RPMI7951 (cell line): ENCODE results near the gene IKZF1. TPM values are rescaled to one million over a fixed set of nuclear protein-coding genes. Genes with fewer than 3 reads are reported as not detected.

Source experiments
- DNase-seq: peaks from one replicate; pipeline ENCODE4 v3.0.0-alpha.2; 2012; ENCODE audit warnings: low read depth
- total RNA-seq: library from RNA; depleted of rRNA; stranded (reverse); fragments of >200 nt; shearing (Covaris generic); gene quantifications from 2 replicates; pipeline ENCODE4 v1.2.3, GENCODE V29; 2014

Gene IKZF1
- total RNA-seq, 1 experiment from 2014 or later: not detected

GRCh38 chr7:50283731-50284130 lies 20.8 kb upstream of the IKZF1 start:
- DNase-seq: no peak

- DNase-seq: no peak
Observed at GRCh38 chr7:50284296-50284695, 20.2 kb upstream of the IKZF1 start.

GRCh38 chr7:50285269-50285668 lies 19.2 kb upstream of the IKZF1 start:
- no peak for DNase-seq

GRCh38 chr7:50287129-50287528 lies 17.4 kb upstream of the IKZF1 start:
- no peak for DNase-seq

GRCh38 chr7:50292165-50292757 lies 12.3 kb upstream of the IKZF1 start:
- DNase-seq: no peak

GRCh38 chr7:50292763-50293162 lies 11.8 kb upstream of the IKZF1 start:
- DNase-seq: no peak

GRCh38 chr7:50293509-50294179 lies 10.9 kb upstream of the IKZF1 start:
- no peak for DNase-seq

GRCh38 chr7:50295133-50295532 lies 9.4 kb upstream of the IKZF1 start:
- DNase-seq: no peak

GRCh38 chr7:50296799-50297198 lies 7.7 kb upstream of the IKZF1 start:
- no peak for DNase-seq

GRCh38 chr7:50298811-50299562 lies 5.5 kb upstream of the IKZF1 start:
- no peak for DNase-seq

GRCh38 chr7:50300336-50300735 lies 4.2 kb upstream of the IKZF1 start:
- DNase-seq: no peak

- no peak for DNase-seq
Observed at GRCh38 chr7:50302486-50303334, 1.8 kb upstream of the IKZF1 start.

- no peak for DNase-seq
Observed at GRCh38 chr7:50303335-50304128, 984 bp upstream of the IKZF1 start.

- DNase-seq: no peak
Observed at GRCh38 chr7:50304911-50305582, 531 bp downstream of the IKZF1 start.

- DNase-seq: no peak
Observed at GRCh38 chr7:50305583-50306493, 1.3 kb downstream of the IKZF1 start.

- DNase-seq: no peak
Observed at GRCh38 chr7:50306494-50307367, 2.2 kb downstream of the IKZF1 start.

- no peak for DNase-seq
Observed at GRCh38 chr7:50307368-50308032, 3.0 kb downstream of the IKZF1 start.

- no peak for DNase-seq
Observed at GRCh38 chr7:50308203-50308531, 3.7 kb downstream of the IKZF1 start.
